ENCODE results near the gene FREM1.

FREM1 gene

DNA sequence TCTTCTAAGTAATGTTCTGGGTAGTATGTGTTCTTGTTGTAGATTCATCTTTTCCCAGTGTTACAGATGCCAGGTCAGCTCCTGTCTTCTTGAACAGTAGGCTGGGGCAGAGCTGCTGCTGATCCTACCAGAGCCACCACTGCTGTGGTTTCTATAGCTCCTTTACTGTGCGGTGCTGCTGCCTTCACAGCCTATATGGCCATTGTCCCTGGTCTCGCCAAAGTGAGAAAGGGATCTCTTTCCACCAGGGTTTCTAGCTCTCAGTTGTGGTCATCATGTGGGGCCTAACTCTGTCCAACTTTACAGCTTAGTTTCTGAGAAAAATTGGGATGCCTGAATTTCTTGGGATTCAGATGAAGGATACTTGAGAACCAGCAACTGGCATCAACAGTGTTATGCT is 116.8 kb downstream of the FREM1 start:
- H3K4me3 ChIP-seq (ENCODE audit: low read length): no peak overlapping the region
- no peak for TF ChIP-seq ZNF274 (IDR thresholded peaks at IDR 0.05; ENCODE audit: low read depth, low read length)

DNA sequence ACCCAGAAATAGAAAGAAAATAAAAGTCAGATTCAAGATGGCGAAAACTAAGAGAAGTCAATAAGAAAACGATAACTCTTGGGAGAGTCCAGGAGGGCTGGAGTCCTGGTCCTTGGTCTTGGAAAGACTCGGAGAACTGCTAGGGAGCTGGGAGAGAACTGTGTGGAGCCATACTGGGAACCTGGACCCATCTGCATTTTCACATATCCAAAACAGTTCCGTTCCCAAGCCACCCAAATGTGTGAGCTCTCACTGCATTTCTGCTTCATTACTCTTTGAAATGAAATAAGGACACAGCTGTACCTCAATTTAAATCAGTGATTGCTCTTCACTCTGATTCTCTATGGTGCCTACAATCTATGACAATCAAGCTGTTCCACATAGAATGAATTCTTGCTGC is 119.6 kb downstream of the FREM1 start:
- TF ChIP-seq ZNF274 (IDR thresholded peaks at IDR 0.05; ENCODE audit: low read depth, low read length): no peak

DNA sequence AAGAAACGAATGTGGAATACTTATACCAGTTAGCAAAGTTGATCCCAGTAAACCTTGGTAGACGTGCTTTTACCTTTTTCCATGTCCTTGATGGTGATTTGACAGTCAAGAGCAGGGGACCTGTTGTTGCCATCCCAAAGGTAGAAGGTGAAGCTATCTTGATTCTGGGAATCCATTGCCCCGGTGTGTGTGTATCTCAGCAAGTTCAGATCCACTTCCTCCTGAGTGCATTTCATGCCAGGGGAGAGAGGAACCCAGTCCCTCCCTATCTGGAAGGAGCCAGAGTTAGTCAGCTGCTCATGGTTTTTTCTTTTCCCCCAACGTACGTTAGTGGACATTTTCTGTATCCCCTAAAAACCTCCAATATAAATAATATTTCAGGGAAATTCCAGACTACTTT is 121.4 kb downstream of the FREM1 start:
- no peak overlapping the region for H3K4me3 ChIP-seq (ENCODE audit: low read length)
- TF ChIP-seq ZNF274 (IDR thresholded peaks at IDR 0.05; ENCODE audit: low read depth, low read length): no peak

More for the DNA sequence above, 119.6 kb downstream of the FREM1 start:
- H3K4me3 ChIP-seq (ENCODE audit: low read length): no peak overlapping the region

DNA sequence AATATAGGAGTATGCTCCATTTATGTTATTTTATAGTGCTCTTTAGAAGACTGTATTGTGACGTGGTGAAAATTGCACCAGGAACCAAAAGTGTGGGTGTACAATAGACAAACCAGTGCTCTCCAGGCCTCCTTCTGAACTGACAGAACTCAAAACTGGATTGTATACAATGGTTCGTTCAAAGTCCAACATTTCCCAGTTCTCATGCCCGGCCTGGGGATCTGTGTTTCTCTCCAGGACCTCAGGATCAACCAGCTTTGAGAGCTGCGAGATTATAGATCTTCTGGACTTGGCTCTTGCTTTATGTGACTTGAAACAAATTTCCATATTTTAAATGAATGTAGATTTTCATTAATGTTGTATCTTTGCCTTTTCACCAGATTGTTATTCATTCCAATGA is 126.9 kb downstream of the FREM1 start:
- no peak for TF ChIP-seq ZNF274 (IDR thresholded peaks at IDR 0.05; ENCODE audit: low read depth, low read length)
- H3K4me3 ChIP-seq (ENCODE audit: low read length): no peak overlapping the region

DNA sequence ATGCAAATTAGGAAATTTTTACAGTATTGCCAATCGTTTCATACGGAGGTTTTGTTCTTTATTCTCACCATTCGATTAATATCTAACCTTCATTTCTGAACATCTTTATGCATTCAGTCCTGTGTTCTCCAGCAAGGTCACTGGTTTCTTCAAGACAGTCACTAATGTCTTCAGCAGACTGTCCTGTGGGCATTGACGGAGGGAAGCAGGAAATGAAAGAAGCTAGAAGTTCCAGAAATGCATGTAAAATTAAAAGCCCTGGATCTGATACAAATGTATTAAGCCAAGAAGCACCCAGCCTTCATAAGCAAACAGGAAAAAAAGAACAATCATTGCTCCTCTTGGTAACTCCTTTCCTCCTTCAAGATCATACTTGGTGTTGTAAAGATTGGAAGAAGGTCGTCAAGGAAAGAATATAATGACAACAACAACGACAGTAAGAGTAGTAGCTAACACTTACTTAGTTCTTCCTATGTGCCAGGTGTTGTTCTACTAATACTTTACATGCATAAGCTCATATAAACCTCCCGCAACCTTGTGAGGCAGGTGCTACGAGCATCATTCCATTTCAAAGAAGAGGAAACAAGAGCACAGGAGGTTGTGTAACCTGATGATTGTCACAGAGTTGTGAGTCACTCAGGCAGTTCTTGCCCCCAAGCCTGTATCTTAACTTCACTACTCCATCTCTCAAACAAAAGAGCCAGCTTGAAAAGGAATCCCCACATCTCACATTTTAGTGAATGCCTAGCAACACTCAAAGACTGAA is 127.8 kb downstream of the FREM1 start:
- H3K4me3 ChIP-seq (ENCODE audit: low read length): no peak overlapping the region
- no peak for TF ChIP-seq ZNF274 (IDR thresholded peaks at IDR 0.05; ENCODE audit: low read depth, low read length)

DNA sequence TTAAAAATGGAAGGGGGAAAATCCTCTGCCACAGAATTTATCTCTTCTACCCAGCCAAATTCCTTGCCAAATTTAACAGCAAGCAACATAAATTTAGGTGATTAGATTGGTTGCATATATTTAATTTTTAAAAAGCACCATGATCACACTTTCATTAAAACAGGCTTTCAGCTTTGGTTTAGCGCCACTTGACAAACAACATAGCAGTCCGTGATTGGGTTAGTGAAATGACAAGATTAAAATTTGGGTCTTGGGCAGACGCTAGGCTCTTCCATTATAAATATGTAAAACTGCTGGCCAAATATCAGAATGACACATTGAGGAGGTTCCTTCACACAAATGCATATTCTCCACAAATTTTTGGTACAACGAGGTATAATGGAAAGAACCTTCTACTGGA is 129.5 kb downstream of the FREM1 start:
- TF ChIP-seq ZNF274 (IDR thresholded peaks at IDR 0.05; ENCODE audit: low read depth, low read length): no peak
- no peak overlapping the region for H3K4me3 ChIP-seq (ENCODE audit: low read length)

DNA sequence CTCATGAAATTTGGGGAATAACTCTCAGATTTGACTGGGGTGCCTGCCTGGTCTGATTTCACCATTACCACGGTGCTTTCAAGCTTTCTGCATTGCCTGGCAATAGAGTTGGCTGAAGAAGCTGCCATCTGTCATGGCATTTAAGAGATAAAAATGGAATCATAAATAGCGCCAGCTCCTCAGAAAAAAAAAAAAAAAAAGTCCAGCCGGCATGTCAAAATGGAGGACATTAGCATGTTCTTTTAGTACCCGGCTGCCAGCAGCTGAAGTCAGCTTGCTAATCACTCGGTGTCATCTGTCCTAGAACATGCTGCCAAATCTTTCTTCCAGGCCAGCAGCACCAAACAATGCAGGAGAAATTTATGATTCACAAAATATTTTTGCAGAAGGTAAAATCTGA is 130.0 kb downstream of the FREM1 start:
- no peak for TF ChIP-seq ZNF274 (IDR thresholded peaks at IDR 0.05; ENCODE audit: low read depth, low read length)
- H3K4me3 ChIP-seq (ENCODE audit: low read length): no peak overlapping the region

DNA sequence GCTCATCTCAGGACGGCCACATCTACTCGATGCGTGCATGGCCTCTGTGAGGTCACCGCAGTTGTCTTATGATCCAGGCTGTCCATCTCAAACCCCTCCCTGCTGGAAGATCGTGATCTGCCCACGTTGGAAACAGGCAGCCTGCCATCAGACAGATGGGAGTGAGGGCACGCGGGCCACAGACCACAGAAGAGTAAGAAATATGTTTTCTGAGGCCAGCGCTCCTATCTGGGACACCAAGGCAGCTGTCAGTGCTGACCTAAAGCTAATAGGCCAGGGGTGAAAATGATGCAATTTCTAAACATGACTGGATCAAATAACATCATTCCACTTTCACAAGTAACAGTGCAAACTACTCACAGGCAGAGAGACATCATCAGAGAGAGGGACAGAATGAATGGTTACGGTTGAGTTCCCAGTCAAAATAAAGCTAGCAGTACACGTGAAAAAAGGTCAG is 130.6 kb downstream of the FREM1 start:
- H3K4me3 ChIP-seq (ENCODE audit: low read length): no peak overlapping the region
- TF ChIP-seq ZNF274 (IDR thresholded peaks at IDR 0.05; ENCODE audit: low read depth, low read length): no peak

DNA sequence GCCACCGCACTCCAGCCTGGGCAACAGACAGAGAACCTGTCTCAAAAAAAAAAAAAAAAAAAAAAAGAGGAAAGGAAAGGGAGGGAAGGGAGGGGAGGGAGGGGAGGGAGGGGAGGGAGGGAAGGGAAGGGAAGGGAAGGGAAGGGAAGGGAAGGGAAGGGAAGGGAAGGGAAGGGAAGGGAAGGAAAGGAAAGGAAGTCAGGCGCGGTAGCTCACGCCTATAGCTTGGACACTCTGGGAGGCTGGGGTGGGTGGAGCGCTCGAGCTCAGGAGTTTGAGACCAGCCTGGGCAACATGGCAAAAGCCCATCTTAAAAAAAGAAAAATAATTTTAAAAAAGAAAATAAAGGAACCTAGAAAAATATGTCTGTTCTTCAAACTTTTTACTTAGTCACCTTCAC is 131.7 kb downstream of the FREM1 start:
- no peak for TF ChIP-seq ZNF274 (IDR thresholded peaks at IDR 0.05; ENCODE audit: low read depth, low read length)
- no peak overlapping the region for H3K4me3 ChIP-seq (ENCODE audit: low read length)

DNA sequence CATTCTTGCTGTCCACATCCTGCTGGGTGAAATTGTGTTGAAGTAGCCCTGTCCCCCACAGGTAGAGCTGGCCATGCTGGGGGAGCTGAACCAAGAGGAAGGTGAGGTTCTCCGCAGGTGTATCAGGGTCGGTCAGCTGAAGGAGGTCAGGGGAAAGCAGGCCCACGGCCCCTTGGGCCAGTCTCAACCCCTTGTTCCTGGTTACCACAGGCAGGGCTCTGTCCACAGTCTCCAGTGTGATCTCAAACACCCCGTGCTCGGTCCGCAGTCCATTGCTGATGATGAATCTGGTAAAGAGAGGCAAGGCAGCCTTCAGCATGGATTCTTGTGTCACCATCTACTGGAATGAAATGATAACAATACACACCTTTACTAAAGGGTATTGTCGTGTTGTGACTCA is 134.3 kb downstream of the FREM1 start:
- no peak for TF ChIP-seq ZNF274 (IDR thresholded peaks at IDR 0.05; ENCODE audit: low read depth, low read length)
- H3K4me3 ChIP-seq (ENCODE audit: low read length): no peak overlapping the region

DNA sequence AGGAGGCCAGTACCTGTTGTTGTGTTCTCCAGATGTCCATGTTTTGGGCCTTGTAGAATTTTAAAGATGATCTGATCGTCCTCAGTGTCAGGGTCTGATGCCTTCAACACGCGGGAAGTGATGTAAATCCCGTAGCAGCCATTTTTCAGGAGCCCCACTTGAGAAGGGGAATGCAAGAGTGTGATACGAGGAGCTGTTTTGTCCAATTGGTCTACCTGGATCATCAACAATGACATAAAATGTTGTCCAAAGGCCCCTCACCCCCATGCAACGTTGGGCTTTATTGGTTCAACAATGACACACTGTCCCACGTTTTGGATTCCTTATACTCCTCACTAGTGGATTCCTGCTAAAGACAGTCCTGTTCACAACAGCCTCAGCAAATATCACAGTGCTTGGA is 139.6 kb downstream of the FREM1 start:
- H3K4me3 ChIP-seq (ENCODE audit: low read length): no peak overlapping the region
- TF ChIP-seq ZNF274 (IDR thresholded peaks at IDR 0.05; ENCODE audit: low read depth, low read length): no peak

DNA sequence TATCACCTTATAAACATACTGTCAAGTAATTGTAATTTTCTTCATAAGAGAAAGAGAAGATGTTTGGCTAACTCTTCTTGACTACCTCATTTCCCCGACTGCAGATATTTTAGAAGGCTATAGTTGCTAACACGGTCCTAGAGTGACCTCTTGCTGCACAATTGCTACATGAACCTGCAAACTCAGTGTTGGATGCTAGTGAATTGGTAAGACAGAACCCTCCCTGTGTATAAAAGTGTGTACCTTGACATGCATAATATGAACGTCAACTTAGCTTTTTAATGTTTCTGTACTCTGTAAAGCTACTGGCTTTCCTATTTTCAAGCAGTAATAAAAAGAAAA is 141.0 kb downstream of the FREM1 start:
- no peak overlapping the region for H3K4me3 ChIP-seq (ENCODE audit: low read length)
- TF ChIP-seq ZNF274 (IDR thresholded peaks at IDR 0.05; ENCODE audit: low read depth, low read length): no peak

DNA sequence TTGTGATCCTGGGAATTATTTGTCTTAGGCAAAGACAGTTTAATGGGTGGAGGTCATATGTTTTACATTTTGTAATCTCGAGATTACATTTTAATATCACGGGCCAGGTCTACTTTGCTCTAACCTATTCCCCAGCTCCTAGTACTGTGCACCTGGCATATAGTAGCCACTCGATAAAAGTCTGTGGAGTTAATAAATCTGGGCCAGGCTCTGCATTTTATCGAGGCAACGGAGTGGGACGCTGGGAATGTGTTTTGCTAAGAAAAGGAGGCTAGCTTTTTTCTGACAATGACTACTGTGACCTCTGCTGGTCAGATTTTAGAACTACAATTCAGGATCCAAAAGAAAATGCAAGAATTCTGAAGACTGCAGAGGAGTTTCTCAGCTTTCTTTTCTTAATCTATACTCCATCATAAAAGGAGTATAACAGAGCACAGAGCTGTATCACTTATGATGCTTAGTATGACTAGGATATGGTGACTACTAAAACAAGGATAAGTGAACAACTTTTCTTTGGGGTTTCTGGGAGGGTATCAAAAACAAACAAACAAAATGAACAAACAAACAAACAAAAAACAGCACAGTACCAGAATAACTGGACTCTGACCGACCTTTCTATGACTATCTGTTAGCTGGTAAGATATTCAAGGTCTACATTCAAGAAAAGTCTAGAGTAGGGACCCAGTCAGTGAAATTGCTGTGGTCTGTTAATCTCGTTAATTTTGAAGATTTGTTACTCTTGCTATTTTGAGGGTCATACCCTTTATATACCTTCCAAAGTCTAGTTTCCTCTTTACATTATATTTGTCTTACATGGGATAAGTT is 141.6 kb downstream of the FREM1 start:
- no peak for TF ChIP-seq ZNF274 (IDR thresholded peaks at IDR 0.05; ENCODE audit: low read depth, low read length)
- no peak overlapping the region for H3K4me3 ChIP-seq (ENCODE audit: low read length)

DNA sequence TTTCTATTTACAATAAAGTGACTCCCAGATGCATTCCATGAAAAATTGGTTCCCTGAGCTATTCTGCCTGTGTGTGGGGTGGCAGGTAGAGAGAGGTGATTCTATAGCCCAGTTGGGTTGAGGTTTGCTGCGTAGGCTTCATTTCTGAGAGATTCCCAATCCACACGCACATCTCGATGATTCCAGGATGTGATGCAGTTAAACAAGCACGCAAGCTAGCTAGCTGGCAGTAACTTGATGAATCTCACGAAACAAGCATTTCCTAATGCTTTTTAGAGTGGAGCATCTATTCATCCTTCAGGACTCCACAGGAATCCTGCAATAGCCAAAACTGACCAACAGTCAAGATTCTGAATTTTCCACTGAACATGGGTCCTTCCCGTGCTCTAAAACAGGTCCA is 143.9 kb downstream of the FREM1 start:
- H3K4me3 ChIP-seq (ENCODE audit: low read length): no peak overlapping the region
- TF ChIP-seq ZNF274 (IDR thresholded peaks at IDR 0.05; ENCODE audit: low read depth, low read length): no peak

DNA sequence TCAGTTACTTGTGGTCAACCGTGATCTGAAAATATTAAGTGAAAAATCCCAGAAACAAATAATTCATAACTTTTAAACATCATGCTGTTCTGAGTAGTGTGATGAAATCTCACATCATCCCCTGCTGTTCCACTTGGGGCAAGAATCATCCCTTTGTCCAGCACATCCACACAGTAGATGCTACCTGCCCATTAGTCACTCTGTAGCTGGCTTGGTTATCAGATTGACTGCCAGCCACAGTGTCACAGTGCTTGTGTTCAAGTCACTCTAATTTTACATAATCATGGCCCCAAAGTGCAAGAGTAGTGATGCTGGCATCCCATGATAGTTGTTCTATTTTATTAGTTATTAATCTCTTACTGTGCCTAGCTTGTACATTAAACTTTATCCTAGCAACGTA is 148.6 kb downstream of the FREM1 start:
- TF ChIP-seq ZNF274 (IDR thresholded peaks at IDR 0.05; ENCODE audit: low read depth, low read length): no peak
- no peak overlapping the region for H3K4me3 ChIP-seq (ENCODE audit: low read length)

All from GM08714 (cell line).